NCI-H1694 treated with DMSO at 0.1 percent for 48 hours (cell line): ENCODE results near the gene WNT1.

Experiments used
- DNase-seq: peaks from one replicate; lab custom pipeline; 2025; lab: John Stamatoyannopoulos, UW

The WNT1 gene

GRCh38 chr12:49000346-49000745, 22.2 kb downstream of the WNT1 start:
- DNase-seq = no peak

- no peak for DNase-seq
These were observed 30.8 kb downstream of the WNT1 start for GRCh38 chr12:49008943-49009342.

GRCh38 chr12:49010092-49010668, 32.1 kb downstream of the WNT1 start:
- no peak for DNase-seq

GRCh38 chr12:49012739-49013138, 34.6 kb downstream of the WNT1 start:
- no peak for DNase-seq

- DNase-seq = no peak
These were observed 35.3 kb downstream of the WNT1 start for GRCh38 chr12:49013428-49013827.

GRCh38 chr12:49014547-49014946, 36.4 kb downstream of the WNT1 start:
- DNase-seq = no peak

GRCh38 chr12:49015196-49015595, 37.1 kb downstream of the WNT1 start:
- DNase-seq = no peak

- DNase-seq = no peak
These were observed 39.8 kb downstream of the WNT1 start for GRCh38 chr12:49017891-49018260.

- peak; percentile 91 for DNase-seq
These were observed 40.4 kb downstream of the WNT1 start, which contains the start of gene PRKAG1 for GRCh38 chr12:49018261-49019119. TSS of gene PRKAG1 (minus strand) at chr12:49018776. CDS start at chr12:49018740, 36 bp downstream.

GRCh38 chr12:49019120-49019430, 41.0 kb downstream of the WNT1 start:
- no peak for DNase-seq

- peak; percentile 29 for DNase-seq
These were observed 41.6 kb downstream of the WNT1 start for GRCh38 chr12:49019443-49020324.

- DNase-seq = no peak
These were observed 42.3 kb downstream of the WNT1 start for GRCh38 chr12:49020441-49020840.

GRCh38 chr12:49021292-49021915, 43.3 kb downstream of the WNT1 start:
- no peak for DNase-seq

GRCh38 chr12:49022558-49023178, 44.5 kb downstream of the WNT1 start:
- DNase-seq = no peak

- no peak for DNase-seq
These were observed 45.7 kb downstream of the WNT1 start for GRCh38 chr12:49023812-49024211.

- DNase-seq = no peak
These were observed 46.4 kb downstream of the WNT1 start for GRCh38 chr12:49024543-49024942.

- no peak for DNase-seq
These were observed 47.3 kb downstream of the WNT1 start for GRCh38 chr12:49025463-49025862.

- DNase-seq = no peak
These were observed 48.0 kb downstream of the WNT1 start for GRCh38 chr12:49026101-49026500.

- no peak for DNase-seq
These were observed 48.8 kb downstream of the WNT1 start for GRCh38 chr12:49026678-49027480.

GRCh38 chr12:49027846-49028555, 49.9 kb downstream of the WNT1 start:
- DNase-seq = no peak
